Neural progenitor cell (in vitro differentiated cells): ENCODE data around the gene NOP10. TPM values are rescaled to one million over a fixed set of nuclear protein-coding genes. Genes with fewer than 3 reads are reported as not detected.
"Not testable (repeated sequence)": the region's sequence is repeated elsewhere in the genome, so short reads cannot be mapped to it uniquely, and the experiment has no call there.

Experiments used
- DNase-seq: peaks from one replicate; pipeline ENCODE4 v3.0.0-alpha.2; 2016; ENCODE audit warnings: low spot score
- H2AFZ ChIP-seq: fragments of 200-600 bp; sonication (generic); replicated peaks from 2 replicates; pipeline ENCODE4 v1.6.1; 2016; ENCODE audit warnings: antibody characterized with exemption
- H3F3A ChIP-seq: fragments of 200-600 bp; sonication (generic); 2 replicates; pipeline ENCODE4 v1.6.1; 2016; ENCODE audit warnings: antibody characterized with exemption, low read depth
- H3K27ac ChIP-seq: fragments of 200-600 bp; sonication (generic); 2 replicates; pipeline ENCODE4 v1.5.1; 2016; ENCODE audit warnings: mild to moderate bottlenecking
- H3K27me3 ChIP-seq: fragments of 200-600 bp; sonication (generic); 2 replicates; pipeline ENCODE4 v1.6.1; 2016; ENCODE audit warnings: mild to moderate bottlenecking, moderate library complexity
- H3K36me3 ChIP-seq: fragments of 200-600 bp; sonication (generic); 2 replicates; pipeline ENCODE4 v1.5.1; 2016
- H3K4me1 ChIP-seq: fragments of 200-600 bp; sonication (generic); 2 replicates; pipeline ENCODE4 v1.6.1; 2016; ENCODE audit warnings: mixed run types
- H3K4me2 ChIP-seq: fragments of 200-600 bp; sonication (generic); 2 replicates; pipeline ENCODE4 v1.6.1; 2016
- H3K4me3 ChIP-seq: fragments of 200-600 bp; sonication (generic); 2 replicates; pipeline ENCODE4 v1.5.1; 2016
- H3K79me2 ChIP-seq: fragments of 200-600 bp; sonication (generic); 2 replicates; pipeline ENCODE4 v1.6.1; 2016; ENCODE audit warnings: low read depth
- H3K9ac ChIP-seq: fragments of 200-600 bp; sonication (generic); 2 replicates; pipeline ENCODE4 v1.6.1; 2016
- H3K9me3 ChIP-seq: fragments of 200-600 bp; sonication (generic); 2 replicates; pipeline ENCODE4 v1.5.1; 2016; ENCODE audit warnings: low read depth
- H4K20me1 ChIP-seq: fragments of 200-600 bp; sonication (generic); 2 replicates; pipeline ENCODE4 v1.6.1; 2016; ENCODE audit warnings: low read depth
- H3K27ac Mint-ChIP-seq: 3 replicates; pipeline ENCODE4 v1.8.0; 2021; ENCODE audit warnings: mixed read lengths
- H3K27me3 Mint-ChIP-seq: 2 replicates; pipeline ENCODE4 v1.8.0; 2022; ENCODE audit warnings: low read depth, mild to moderate bottlenecking, inconsistent platforms, moderate library complexity, mixed read lengths; ENCODE audit not compliant: insufficient read depth
- H3K36me3 Mint-ChIP-seq: 3 replicates; pipeline ENCODE4 v1.8.0; 2021; ENCODE audit warnings: mixed read lengths
- H3K4me1 Mint-ChIP-seq: 3 replicates; pipeline ENCODE4 v1.8.0; 2021; ENCODE audit warnings: mixed read lengths
- H3K4me3 Mint-ChIP-seq: 3 replicates; pipeline ENCODE4 v1.8.0; 2021; ENCODE audit warnings: mild to moderate bottlenecking, moderate library complexity, mixed read lengths
- H3K9me3 Mint-ChIP-seq: 3 replicates; pipeline ENCODE4 v1.8.0; 2020; ENCODE audit warnings: mixed read lengths
- EZH2 ChIP-seq: fragments of 200-600 bp; sonication (generic); IDR thresholded peaks from 2 replicates; pipeline ENCODE4 v1.6.1; 2017; ENCODE audit warnings: antibody characterized with exemption, mild to moderate bottlenecking, moderate library complexity
- EZH2phosphoT487 ChIP-seq: fragments of 200-600 bp; sonication (generic); IDR thresholded peaks from 2 replicates; pipeline ENCODE4 v1.6.1; 2017; ENCODE audit warnings: antibody characterized with exemption
- total RNA-seq: library from RNA; depleted of rRNA; stranded (reverse); fragments of >200 nt; gene quantifications from 2 replicates; pipeline ENCODE4 v1.2.3, GENCODE V29; 2015; ENCODE audit warnings: low replicate concordance
- TF ChIP-seq, protein P1 (sequence below): fragments of 200-600 bp; sonication (generic); IDR thresholded peaks from 2 replicates; pipeline ENCODE4 v1.5.1; 2017; ENCODE audit warnings: antibody characterized with exemption, mild to moderate bottlenecking

Gene NOP10
- total RNA-seq: 123 and 151 TPM in 2 replicates

DNA sequence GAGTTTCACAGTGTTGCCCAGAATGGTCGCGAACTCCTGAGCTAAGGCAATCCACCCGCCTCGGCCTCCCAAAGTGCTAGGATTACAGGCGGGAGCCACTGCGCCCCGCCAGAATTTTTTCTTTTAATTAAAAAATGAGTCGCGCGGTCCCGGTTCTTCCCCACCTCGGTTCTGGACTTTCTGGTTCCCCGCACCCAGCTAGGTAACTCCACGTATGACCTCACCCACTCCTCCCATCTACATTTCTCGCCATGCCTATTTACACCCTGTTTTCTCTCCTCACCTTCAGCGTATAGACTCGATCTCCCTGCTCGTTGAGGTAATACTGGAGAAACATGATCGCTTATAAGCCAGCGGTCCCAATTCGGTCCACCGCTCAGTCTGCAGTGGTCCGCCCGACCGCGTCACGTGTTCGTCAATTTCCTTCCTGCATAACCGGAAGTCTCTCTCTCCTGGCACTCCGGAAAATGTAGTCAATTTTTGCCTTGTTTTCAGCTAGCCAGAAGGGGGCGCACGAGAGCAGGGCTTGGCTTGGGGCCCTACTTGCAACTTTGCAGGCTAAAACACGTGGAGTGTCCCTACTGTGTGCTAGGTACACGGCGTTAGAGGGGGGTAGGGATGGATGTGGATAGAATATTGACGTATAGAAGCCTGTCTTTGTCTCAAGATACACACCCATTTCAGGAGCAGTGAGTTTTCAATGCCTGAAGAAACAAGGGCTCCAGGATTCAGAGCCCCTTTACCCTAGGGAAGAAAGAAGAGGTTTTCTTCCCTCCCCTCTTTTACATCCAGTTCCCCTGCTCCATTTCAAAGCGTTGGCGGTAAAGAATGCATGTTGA is at the start of gene NOP10, which contains the start of gene NUTM1:
Gene NOP10, minus strand, starts transcription at position 400 of the 839 bp plus-strand sequence. Its CDS starts 63 bp downstream, at position 337.
Gene NUTM1, plus strand, starts transcription at position 579 of the 839 bp plus-strand sequence. CDS start 382 bp downstream, outside the sequence.
- Histone ChIP-seq H4K20me1 (peaks cover 4% of the 10 kb centered on the region), H3K4me1 (peaks cover 5% of the 10 kb centered on the region), H3K4me3 (peak within 1 kb of the TSS; percentile 82), H3K27ac (no peak within 1 kb of the TSS), H3K79me2 (peaks cover 24% of the 10 kb centered on the region), H3F3A (peaks cover 31% of the 10 kb centered on the region), H3K9me3 (no peaks in the 10 kb centered on the region), H3K9ac (peak within 1 kb of the TSS; percentile 53), H3K27me3 (no peaks in the 10 kb centered on the region), H3K4me2 (peak within 1 kb of the TSS; percentile 80), H2AFZ (peak within 1 kb of the TSS; percentile 91), H3K36me3 (peaks cover 14% of the 10 kb centered on the region)
- no peaks in the 10 kb centered on the region for H3K9me3 Mint-ChIP-seq
- peaks cover 5% of the 10 kb centered on the region for H3K4me1 Mint-ChIP-seq
- H3K4me3 Mint-ChIP-seq: no peak within 1 kb of the TSS
- DNase-seq: peak; percentile 90
- H3K27ac Mint-ChIP-seq: no peak within 1 kb of the TSS
- H3K36me3 Mint-ChIP-seq: peaks cover 17% of the 10 kb centered on the region
- TF ChIP-seq, protein P1, sequence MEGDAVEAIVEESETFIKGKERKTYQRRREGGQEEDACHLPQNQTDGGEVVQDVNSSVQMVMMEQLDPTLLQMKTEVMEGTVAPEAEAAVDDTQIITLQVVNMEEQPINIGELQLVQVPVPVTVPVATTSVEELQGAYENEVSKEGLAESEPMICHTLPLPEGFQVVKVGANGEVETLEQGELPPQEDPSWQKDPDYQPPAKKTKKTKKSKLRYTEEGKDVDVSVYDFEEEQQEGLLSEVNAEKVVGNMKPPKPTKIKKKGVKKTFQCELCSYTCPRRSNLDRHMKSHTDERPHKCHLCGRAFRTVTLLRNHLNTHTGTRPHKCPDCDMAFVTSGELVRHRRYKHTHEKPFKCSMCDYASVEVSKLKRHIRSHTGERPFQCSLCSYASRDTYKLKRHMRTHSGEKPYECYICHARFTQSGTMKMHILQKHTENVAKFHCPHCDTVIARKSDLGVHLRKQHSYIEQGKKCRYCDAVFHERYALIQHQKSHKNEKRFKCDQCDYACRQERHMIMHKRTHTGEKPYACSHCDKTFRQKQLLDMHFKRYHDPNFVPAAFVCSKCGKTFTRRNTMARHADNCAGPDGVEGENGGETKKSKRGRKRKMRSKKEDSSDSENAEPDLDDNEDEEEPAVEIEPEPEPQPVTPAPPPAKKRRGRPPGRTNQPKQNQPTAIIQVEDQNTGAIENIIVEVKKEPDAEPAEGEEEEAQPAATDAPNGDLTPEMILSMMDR: peak; percentile 96
- TF ChIP-seq EZH2 (no peak), EZH2phosphoT487 (peak; percentile 29)
- H3K27me3 Mint-ChIP-seq: no peaks in the 10 kb centered on the region

DNA sequence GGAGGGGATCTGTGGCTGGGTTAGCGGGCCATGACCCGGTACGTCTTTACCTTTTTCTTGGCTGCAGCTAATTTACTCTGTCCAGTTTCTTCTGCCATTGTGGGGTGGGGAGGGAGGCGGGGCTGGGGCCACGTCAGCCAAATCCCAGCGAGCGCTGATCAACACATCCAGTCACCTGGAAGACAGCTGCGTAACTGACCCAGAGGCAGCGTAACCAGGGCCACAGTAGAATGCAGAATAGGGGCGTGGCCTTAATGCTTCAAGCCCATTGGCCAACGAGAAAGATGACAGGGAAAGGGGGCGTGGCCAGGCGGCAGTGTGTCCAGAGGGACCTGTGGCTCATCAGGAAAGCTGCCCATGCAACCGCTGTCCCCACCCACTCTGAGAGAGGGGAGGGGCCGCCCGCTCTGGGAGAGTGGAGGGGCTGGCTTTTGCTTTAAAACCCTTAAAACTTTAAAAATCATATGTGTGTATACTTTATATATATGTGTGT is 46.7 kb upstream of the NOP10 start:
- H3K9me3 ChIP-seq, H2AFZ ChIP-seq, H3K27me3 ChIP-seq, H3K4me3 Mint-ChIP-seq, DNase-seq, H3K27ac ChIP-seq, H3K4me1 ChIP-seq, H3K4me1 Mint-ChIP-seq, H3K9me3 Mint-ChIP-seq, H4K20me1 ChIP-seq, H3K4me3 ChIP-seq, H3K27me3 Mint-ChIP-seq, H3K36me3 Mint-ChIP-seq, H3F3A ChIP-seq, H3K79me2 ChIP-seq, H3K4me2 ChIP-seq, H3K9ac ChIP-seq, H3K27ac Mint-ChIP-seq, H3K36me3 ChIP-seq: not testable (repeated sequence)

DNA sequence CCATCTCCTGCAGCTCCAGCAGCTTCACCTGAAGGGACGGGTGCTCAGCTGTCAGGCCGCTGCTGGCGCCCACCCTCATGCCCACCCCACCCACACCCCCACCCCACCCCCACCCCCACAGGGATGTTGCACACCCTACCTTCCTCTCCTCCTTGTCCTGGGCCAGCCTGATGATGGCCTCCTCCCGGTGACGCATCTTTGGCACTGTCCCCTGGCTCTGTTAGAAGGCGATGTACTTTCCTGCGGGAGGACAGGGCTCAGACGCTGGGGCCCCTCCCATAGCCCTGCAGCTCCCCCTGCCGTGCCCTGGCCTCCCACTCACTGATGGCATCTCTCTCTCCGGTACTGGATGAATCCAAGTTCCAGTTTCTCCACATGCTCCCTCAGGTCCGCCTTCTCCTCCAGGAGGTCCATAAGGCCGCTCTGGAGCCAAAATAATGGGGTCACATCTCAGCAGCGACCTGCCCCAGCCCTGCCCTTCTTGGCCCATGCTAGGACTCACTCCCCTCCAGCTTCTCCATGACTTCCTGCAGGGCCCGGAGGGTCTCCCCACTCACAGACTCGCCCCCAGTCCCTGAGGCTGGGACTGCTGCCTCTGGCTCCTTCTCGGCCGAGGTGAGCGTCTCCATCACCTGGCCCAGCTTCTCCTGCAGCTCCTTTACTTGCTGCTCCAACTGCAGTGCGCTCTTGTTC is 39.0 kb upstream of the NOP10 start:
- not testable (repeated sequence) for H2AFZ ChIP-seq, H3K27ac ChIP-seq, DNase-seq, H3K36me3 ChIP-seq, H3K27me3 ChIP-seq, H3K4me1 ChIP-seq, H3K9ac ChIP-seq, H3K27ac Mint-ChIP-seq, H3K79me2 ChIP-seq, H3K4me3 Mint-ChIP-seq, H3K27me3 Mint-ChIP-seq, H3K4me2 ChIP-seq, H3K9me3 ChIP-seq, H4K20me1 ChIP-seq, H3K4me1 Mint-ChIP-seq, H3K9me3 Mint-ChIP-seq, H3K4me3 ChIP-seq, H3F3A ChIP-seq, H3K36me3 Mint-ChIP-seq

DNA sequence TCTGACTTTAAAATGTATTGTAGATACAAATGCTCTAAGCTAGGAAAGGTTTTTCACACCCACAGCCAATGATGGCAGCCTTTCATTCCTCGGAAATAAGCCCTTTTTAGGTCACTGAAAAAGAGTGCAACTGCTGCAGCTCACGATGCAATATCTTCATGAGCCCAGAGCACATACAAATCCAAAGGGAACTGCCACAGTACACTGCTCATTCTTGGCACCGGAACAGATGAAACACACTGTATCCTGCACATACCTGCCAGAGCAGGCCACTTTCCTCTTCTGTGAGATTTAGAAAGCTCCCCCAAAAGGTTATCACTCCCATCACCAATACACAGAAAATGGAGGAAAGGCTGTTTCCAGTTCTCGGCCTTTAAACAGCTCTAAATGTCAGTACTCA is 37.6 kb upstream of the NOP10 start:
- not testable (repeated sequence) for H3K27ac Mint-ChIP-seq, H3K9me3 ChIP-seq, H3K36me3 Mint-ChIP-seq, H3K27me3 Mint-ChIP-seq, DNase-seq, H3K4me1 ChIP-seq, H3K4me3 ChIP-seq, H4K20me1 ChIP-seq, H3K4me1 Mint-ChIP-seq, H2AFZ ChIP-seq, H3F3A ChIP-seq, H3K4me3 Mint-ChIP-seq, H3K27me3 ChIP-seq, H3K9ac ChIP-seq, H3K36me3 ChIP-seq, H3K4me2 ChIP-seq, H3K27ac ChIP-seq, H3K79me2 ChIP-seq, H3K9me3 Mint-ChIP-seq
